ENCODE measurements around the gene BRDT.
A peak's percentile ranks its signal among the peaks of the same experiment; 100 is the strongest.
"Not testable (repeated sequence)": the region's sequence is repeated elsewhere in the genome, so short reads cannot be mapped to it uniquely, and the experiment has no call there.

The BRDT gene

GRCh38 chr1:91993256-91993655 is 44.1 kb downstream of the BRDT start:
- H3K4me3 ChIP-seq (ENCODE audit: low read depth, low read length) = no peak overlapping the region
- DNase-seq = no peak
- no peaks in the 10 kb centered on the region for H3K36me3 ChIP-seq
- TF ChIP-seq CTCF (IDR thresholded peaks at IDR 0.05; ENCODE audit: low read depth, low read length) = no peak
- no peaks in the 10 kb centered on the region for H3K9me3 ChIP-seq (ENCODE audit: severe bottlenecking)
- no peak overlapping the region for H3K27ac ChIP-seq
- H3K27me3 ChIP-seq (ENCODE audit: insufficient read depth, low read depth, severe bottlenecking) = no peaks in the 10 kb centered on the region

GRCh38 chr1:91997607-91998195 is 48.5 kb downstream of the BRDT start:
- Histone ChIP-seq H3K4me3 (ENCODE audit: low read depth, low read length) (no peak overlapping the region), H3K36me3 (no peaks in the 10 kb centered on the region), H3K27ac (no peak overlapping the region), H3K27me3 (ENCODE audit: insufficient read depth, low read depth, severe bottlenecking) (no peaks in the 10 kb centered on the region), H3K9me3 (ENCODE audit: severe bottlenecking) (no peaks in the 10 kb centered on the region)
- TF ChIP-seq CTCF (IDR thresholded peaks at IDR 0.05; ENCODE audit: low read depth, low read length) = peak; percentile 48
- peak; percentile 23 for DNase-seq

GRCh38 chr1:92004129-92004528 is 54.9 kb downstream of the BRDT start:
- DNase-seq = no peak
- no peaks in the 10 kb centered on the region for H3K9me3 ChIP-seq (ENCODE audit: severe bottlenecking)
- no peak for TF ChIP-seq CTCF (IDR thresholded peaks at IDR 0.05; ENCODE audit: low read depth, low read length)
- no peaks in the 10 kb centered on the region for H3K36me3 ChIP-seq
- H3K27ac ChIP-seq = no peak overlapping the region
- no peaks in the 10 kb centered on the region for H3K27me3 ChIP-seq (ENCODE audit: insufficient read depth, low read depth, severe bottlenecking)
- H3K4me3 ChIP-seq (ENCODE audit: low read depth, low read length) = no peak overlapping the region

- no peak for DNase-seq
- Histone ChIP-seq H3K27me3 (ENCODE audit: insufficient read depth, low read depth, severe bottlenecking) (no peaks in the 10 kb centered on the region), H3K9me3 (ENCODE audit: severe bottlenecking) (no peaks in the 10 kb centered on the region), H3K4me3 (ENCODE audit: low read depth, low read length) (no peak overlapping the region), H3K36me3 (no peaks in the 10 kb centered on the region), H3K27ac (no peak overlapping the region)
- no peak for TF ChIP-seq CTCF (IDR thresholded peaks at IDR 0.05; ENCODE audit: low read depth, low read length)
Measured at GRCh38 chr1:92013923-92014322, 64.7 kb downstream of the BRDT start.

- no peaks in the 10 kb centered on the region for H3K27me3 ChIP-seq (ENCODE audit: insufficient read depth, low read depth, severe bottlenecking)
- H3K36me3 ChIP-seq = no peaks in the 10 kb centered on the region
- H3K9me3 ChIP-seq (ENCODE audit: severe bottlenecking) = no peaks in the 10 kb centered on the region
- no peak for TF ChIP-seq CTCF (IDR thresholded peaks at IDR 0.05; ENCODE audit: low read depth, low read length)
- no peak for DNase-seq
- no peak overlapping the region for H3K4me3 ChIP-seq (ENCODE audit: low read depth, low read length)
- no peak overlapping the region for H3K27ac ChIP-seq
Measured at GRCh38 chr1:92016720-92017316, 67.6 kb downstream of the BRDT start.

- Histone ChIP-seq H3K4me3 (ENCODE audit: low read depth, low read length) (no peak overlapping the region), H3K27me3 (ENCODE audit: insufficient read depth, low read depth, severe bottlenecking) (no peaks in the 10 kb centered on the region), H3K36me3 (no peaks in the 10 kb centered on the region), H3K27ac (no peak overlapping the region), H3K9me3 (ENCODE audit: severe bottlenecking) (no peaks in the 10 kb centered on the region)
- no peak for TF ChIP-seq CTCF (IDR thresholded peaks at IDR 0.05; ENCODE audit: low read depth, low read length)
- DNase-seq = no peak
Measured at GRCh38 chr1:92017656-92018055, 68.5 kb downstream of the BRDT start.

- H3K9me3 ChIP-seq (ENCODE audit: severe bottlenecking); H3K4me3 ChIP-seq (ENCODE audit: low read depth, low read length); DNase-seq; H3K27ac ChIP-seq; H3K27me3 ChIP-seq (ENCODE audit: insufficient read depth, low read depth, severe bottlenecking); H3K36me3 ChIP-seq: not testable (repeated sequence)
Measured at GRCh38 chr1:92026042-92026441, 76.8 kb downstream of the BRDT start.
